ENCODE measurements around the gene ATP13A3.

ATP13A3 gene

DNA sequence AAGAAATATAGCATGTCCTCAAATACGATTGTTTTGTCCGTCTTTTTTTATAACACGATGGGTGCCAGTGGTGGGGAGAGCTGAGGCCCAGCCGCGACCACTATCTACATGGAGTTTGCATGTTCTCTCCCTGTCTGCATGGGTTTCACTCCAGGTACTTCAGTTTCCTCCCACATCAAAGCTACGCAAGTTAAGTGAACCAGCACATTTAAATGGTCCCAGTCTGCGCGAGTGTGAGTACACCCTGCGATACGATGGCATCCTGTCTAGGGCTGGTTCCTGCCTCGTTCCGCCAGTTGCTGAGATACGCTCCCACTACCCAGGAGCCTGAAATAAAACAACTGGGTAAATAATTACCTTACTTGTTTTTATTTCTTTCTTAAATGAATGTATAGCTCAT is 40.6 kb downstream of the ATP13A3 start:
- DNase-seq (ENCODE audit: low read depth in 2 of 3, low spot score in 2 of 3), result no peak

DNA sequence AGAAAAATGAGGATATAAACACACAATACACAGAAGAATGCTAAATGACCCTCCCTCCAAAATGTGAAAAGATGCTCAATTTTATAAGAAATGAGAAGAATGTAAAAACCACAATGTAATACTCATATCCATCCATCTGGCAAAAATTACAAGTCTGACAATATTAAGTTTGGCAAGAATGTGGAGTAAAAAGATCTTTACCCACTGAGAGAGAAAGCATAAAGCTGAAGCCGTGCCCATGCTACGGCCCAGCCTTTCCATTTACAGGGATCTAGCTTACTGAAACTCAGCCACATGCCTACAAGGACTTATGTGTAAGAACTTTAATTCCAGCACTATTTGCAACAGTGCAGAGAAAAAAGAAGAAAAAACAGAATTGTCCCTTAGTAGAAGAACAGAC is 42.9 kb downstream of the ATP13A3 start:
- no peak for DNase-seq (ENCODE audit: low read depth in 2 of 3, low spot score in 2 of 3)

DNA sequence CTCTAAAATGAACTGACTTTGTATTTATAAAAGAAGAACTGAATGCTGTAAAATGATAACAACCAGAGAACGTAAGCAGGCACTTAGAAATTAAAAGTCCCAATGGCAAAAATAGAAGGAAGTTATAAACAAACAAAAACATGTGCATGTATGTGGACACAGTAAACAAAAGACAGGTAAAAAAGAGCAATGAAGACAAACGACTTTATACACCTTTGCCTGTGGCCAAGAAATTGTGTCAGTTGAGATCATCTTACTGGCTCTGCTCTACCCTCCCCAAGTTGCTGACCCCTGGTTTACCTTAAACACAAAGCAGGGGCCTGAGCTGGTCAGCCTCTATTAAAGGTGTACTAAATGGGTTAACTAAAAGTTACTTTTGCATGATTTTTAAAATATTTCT is 46.0 kb downstream of the ATP13A3 start:
- DNase-seq (ENCODE audit: low read depth in 2 of 3, low spot score in 2 of 3), result no peak

GRCh38 chr3:194439881-194440550 is 46.8 kb downstream of the ATP13A3 start:
- no peak for DNase-seq (ENCODE audit: low read depth in 2 of 3, low spot score in 2 of 3)

- no peak for DNase-seq (ENCODE audit: low read depth in 2 of 3, low spot score in 2 of 3)
These were observed 52.3 kb downstream of the ATP13A3 start for GRCh38 chr3:194434503-194434902.

DNA sequence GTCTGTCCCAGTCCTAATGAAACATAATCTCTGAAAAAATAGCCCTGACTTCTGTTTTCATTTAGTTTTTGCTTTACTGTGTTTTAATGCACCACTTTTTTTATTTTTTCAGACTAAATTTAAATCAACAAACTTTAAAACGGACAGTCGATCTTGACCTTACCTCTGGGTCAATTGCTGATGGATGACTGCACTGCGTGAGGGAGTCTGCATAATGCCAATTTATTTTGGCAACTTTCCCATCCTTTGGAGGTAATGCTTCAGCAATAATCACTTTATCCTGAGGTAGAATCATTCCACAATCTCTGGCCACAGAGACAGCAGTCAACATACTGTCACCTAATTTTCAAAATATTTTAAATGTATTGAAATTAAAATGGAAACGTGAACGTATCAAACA is 55.2 kb downstream of the ATP13A3 start:
- no peak for DNase-seq (ENCODE audit: low read depth in 2 of 3, low spot score in 2 of 3)

GRCh38 chr3:194425399-194425798 is 61.4 kb downstream of the ATP13A3 start:
- DNase-seq (ENCODE audit: low read depth in 2 of 3, low spot score in 2 of 3), result no peak

DNA sequence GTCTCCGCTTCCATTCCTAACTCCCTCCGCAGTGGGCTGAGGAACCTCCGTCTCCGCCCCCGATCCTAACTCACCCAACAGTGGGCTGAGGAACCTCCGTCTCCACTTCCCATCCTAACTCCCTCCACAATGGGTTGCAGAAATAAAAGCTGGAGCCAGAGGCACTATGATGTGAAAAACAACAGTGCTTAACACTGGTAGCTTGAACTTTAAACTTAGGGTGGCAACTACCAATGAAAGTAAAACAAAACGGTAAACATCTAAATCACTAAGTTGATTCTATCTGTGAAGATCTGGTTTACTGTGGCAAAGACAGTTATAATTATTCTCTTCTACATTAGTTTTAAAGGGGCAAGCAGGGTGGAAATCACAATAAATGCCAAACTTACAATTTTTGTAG is 61.8 kb downstream of the ATP13A3 start:
- DNase-seq (ENCODE audit: low read depth in 2 of 3, low spot score in 2 of 3), result no peak

DNA sequence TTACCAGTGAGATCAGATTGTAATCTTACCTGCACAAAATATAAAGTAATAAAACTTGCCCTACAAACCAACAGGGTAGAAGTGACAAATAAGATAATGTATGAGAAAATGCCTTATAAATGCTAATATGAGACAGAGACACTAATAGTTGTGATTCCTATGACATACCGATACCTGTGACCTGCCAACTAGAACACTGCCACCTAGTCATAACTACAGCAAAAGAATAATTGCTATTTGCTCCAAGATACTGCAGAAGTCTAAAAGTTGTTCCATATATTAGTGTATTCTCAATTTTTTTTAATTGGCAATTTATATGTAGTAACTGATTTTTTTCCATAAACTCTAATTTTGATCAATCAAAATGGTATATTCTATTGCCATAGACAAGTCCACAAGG is 62.4 kb downstream of the ATP13A3 start:
- DNase-seq (ENCODE audit: low read depth in 2 of 3, low spot score in 2 of 3), result no peak

GRCh38 chr3:194423317-194423716 is 63.5 kb downstream of the ATP13A3 start:
- no peak for DNase-seq (ENCODE audit: low read depth in 2 of 3, low spot score in 2 of 3)

- no peak for DNase-seq (ENCODE audit: low read depth in 2 of 3, low spot score in 2 of 3)
These were observed 64.6 kb downstream of the ATP13A3 start for GRCh38 chr3:194422188-194422587.

DNA sequence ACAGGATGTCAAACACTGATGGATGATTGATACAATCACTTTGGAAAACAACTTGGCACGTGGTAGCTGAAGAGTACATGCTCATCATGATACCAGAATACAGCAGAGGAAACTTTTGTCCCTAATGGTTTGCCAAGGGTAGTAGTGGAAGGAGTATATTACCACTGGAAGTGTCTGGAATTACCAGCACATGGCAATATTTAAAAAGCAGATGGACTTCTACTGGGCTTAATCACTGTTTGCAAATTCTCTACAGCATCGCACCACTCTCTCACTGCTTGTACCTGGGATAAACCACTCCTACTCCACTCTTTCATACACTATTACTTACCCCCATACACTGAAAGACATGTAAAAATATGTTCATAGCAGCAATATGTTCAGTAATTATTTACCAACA is 68.1 kb downstream of the ATP13A3 start:
- DNase-seq (ENCODE audit: low read depth in 2 of 3, low spot score in 2 of 3), result no peak

DNA sequence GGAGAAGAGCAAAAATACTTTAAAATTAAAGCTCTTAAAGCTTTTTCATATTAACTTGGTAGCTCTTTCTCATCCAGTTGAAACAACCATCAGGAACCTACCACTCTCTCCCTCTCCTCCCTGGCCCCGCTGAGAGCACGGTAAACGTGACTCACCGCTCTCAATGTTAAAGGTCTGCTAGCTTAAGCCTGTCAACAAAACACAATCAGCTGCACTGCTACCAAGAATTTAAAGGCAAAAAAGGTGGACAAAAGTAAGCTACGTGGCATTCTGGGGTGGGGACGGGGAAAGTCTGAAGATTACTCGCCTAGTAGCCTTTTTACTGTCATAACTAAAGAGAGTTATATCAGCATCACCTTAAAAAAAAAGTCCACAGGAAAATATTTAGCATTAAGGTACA is 79.4 kb downstream of the ATP13A3 start:
- DNase-seq (ENCODE audit: low read depth in 2 of 3, low spot score in 2 of 3), result no peak

- no peak for DNase-seq (ENCODE audit: low read depth in 2 of 3, low spot score in 2 of 3)
These were observed 81.0 kb downstream of the ATP13A3 start for GRCh38 chr3:194405766-194406165.

DNA sequence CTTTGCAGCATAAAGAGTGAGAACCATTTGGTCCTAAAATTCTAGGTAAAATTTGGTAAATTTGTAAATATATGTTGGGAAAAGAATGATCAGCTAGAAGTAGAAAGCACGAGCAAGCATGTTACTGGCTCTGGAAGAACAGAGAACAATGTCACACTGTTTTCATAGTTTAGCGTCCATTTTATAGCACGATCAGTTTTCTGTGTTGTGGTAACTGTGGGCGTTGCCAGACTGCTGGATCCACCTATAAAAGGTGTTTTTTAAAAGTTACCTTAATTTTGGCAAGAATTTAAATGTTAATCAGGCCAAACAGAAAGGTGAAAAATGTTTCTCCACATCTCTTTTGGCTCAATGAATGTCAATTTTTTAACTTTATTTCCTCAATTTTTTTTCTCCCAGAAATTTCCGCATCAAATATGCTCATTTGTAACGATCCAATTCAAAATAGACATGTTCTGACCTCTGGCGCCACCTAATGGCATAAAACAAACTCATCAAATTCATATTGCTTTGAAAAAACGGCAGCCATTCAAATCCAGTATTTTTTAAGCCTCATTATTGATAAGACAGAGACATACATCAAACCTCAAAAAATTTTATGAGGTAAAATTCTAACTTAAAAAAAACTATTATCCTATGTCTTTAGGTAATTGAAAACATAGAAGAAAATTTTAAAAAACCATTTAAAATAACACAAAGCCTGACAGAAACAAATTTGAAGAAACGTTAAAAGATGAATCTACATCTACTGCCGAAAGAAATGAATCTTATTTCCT is 82.2 kb downstream of the ATP13A3 start:
- no peak for DNase-seq (ENCODE audit: low read depth in 2 of 3, low spot score in 2 of 3)

DNA sequence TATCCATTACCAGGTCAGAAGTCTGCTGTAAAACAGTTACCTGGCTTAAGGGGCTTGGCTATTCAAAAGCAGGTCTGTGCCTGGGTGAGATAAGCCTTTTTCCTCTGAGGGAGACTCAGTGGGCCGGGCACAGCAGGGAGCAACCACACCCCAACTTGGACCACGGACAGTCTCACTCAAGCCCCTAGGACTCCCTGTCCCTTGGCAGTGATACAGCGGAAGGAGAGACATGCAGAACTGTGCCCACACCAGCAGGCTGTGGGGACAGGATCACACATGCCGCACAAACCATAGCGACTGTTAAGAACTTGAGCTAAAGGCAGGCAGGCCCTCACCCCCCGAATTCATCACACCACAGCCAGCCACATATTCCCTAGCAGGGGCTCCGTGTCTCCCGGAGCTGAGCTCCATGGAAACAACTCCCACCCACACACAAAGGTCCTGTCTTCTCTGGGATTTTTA is 84.9 kb downstream of the ATP13A3 start:
- no peak for DNase-seq (ENCODE audit: low read depth in 2 of 3, low spot score in 2 of 3)

DNA sequence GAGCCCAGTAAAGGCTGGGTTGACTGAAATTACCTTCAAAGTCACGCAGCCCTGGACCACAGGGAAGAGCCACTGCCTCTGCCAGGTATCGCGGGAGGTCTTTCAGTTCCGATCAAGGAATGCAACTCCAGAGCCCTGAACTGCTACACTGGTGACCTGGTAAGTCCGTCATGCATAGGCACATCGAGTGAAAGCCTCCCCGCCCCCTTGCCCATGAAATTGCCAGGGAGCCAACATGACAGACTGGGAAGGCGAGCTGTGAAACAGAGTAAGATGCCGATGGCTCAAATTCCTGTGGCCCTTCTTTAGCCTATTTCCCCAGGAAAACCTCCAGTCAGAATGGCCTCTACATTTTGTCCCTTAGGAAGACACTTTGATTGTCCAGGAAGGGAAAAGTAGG is 85.5 kb downstream of the ATP13A3 start:
- no peak for DNase-seq (ENCODE audit: low read depth in 2 of 3, low spot score in 2 of 3)

GRCh38 chr3:194399874-194400411 is 86.9 kb downstream of the ATP13A3 start:
- DNase-seq (ENCODE audit: low read depth in 2 of 3, low spot score in 2 of 3), result no peak

- DNase-seq (ENCODE audit: low read depth in 2 of 3, low spot score in 2 of 3), result no peak
These were observed 87.6 kb downstream of the ATP13A3 start, which contains the start of gene GP5 for GRCh38 chr3:194399166-194399565. TSS of gene GP5 (minus strand) at chr3:194399266. CDS start at chr3:194398282, 984 bp downstream.

DNA sequence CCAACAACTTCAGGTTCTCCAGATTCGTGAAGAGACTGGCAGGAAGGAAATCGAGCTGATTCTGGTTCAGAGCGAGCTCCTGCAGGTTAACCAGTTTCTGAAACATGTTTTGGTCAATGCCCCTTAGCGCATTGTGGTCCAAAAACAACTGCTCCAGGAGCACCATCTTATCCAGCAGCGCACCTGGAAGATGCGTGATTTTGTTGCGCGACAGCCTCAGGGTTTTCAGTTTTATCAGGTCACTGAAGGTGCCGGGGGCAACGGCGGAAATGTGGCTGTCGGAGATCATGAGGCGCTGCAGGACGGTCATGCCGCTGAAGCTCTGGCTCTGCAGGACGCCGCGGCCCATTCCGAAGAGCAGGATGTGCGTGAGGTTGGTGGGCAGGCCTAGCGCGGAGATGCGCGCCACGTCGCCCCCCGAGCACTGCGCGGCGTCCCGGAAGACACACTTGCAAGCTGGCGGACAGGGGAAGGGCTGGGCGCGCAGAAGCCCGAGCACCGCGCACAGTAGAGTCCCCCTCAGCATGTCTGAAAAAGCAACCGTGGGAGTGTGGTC is 89.0 kb downstream of the ATP13A3 start:
- no peak for DNase-seq (ENCODE audit: low read depth in 2 of 3, low spot score in 2 of 3)

DNA sequence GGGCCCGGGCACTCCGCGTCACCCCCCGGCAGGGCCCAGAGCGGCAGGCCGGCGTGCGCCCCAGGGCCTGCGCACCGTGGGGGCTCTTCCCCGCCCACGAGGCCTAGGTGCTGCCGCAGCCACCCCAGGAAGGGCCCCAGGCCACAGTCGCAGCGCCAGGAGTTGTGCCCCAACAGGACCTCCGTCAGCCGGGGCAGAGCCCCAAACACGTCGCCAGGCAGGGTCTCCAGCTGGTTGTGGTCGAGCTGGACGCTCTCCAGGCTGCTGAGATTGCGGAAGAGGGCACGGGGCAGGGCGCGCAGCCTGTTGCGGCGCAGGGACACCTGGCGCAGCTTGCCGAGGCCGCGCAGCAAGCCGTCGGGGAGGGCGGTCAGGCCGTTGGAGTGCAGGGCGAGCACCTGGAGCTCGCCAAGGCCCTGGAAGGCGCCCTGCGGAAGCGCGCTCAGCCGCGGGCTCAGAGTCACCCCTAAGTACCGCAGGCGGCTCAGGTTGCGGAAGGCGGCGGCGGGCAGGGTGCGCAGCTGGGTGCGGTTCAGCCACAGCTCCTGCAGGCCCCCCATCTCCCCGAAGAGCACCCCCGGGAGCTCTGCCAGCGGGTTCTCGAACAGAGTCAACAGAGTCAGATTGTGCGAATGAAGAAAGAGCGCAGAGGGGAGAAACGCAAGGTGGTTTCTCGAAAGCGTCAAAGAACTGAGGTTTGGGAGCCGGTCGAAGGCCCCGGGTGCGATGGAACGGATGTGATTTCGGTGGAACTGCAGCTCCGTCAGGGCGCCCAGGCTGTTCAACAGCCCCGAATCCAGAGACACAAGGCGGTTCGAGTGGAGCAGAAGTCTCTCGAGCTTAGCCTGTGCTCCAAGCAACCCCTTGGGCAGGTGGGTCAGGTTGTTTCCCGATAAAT is 89.7 kb downstream of the ATP13A3 start:
- DNase-seq (ENCODE audit: low read depth in 2 of 3, low spot score in 2 of 3), result no peak

Measured in activated CD8-positive, alpha-beta memory T cell treated with anti-CD3 and anti-CD28 coated beads for 48 hours (primary cell).